Hepatocyte (in vitro differentiated cells): Measurements from ENCODE around the gene VWF. TPM values are rescaled to one million over a fixed set of nuclear protein-coding genes. Genes with fewer than 3 reads are reported as not detected.

Source experiments
- DNase-seq: peaks from one replicate; pipeline ENCODE4 v3.0.0-alpha.2; 2016; ENCODE audit warnings: low spot score
- H2AFZ ChIP-seq: fragments of 200-600 bp; sonication (generic); 2 replicates; pipeline ENCODE4 v1.6.0; 2016; ENCODE audit warnings: antibody characterized with exemption, mild to moderate bottlenecking
- H3K27ac ChIP-seq: fragments of 200-600 bp; sonication (generic); 2 replicates; pipeline ENCODE4 v1.5.1; 2016; ENCODE audit warnings: mild to moderate bottlenecking
- H3K27me3 ChIP-seq: fragments of 200-600 bp; sonication (generic); 2 replicates; pipeline ENCODE4 v1.6.1; 2016
- H3K36me3 ChIP-seq: fragments of 200-600 bp; sonication (generic); replicated peaks from 2 replicates; pipeline ENCODE4 v1.5.1; 2016; ENCODE audit warnings: low read depth; ENCODE audit not compliant: insufficient read depth
- H3K4me1 ChIP-seq: fragments of 200-600 bp; sonication (generic); 2 replicates; pipeline ENCODE4 v1.5.1; 2016; ENCODE audit warnings: mild to moderate bottlenecking, moderate library complexity; ENCODE audit not compliant: insufficient read depth
- H3K4me2 ChIP-seq: fragments of 200-600 bp; sonication (generic); 2 replicates; pipeline ENCODE4 v1.6.0; 2016
- H3K4me3 ChIP-seq: fragments of 200-600 bp; sonication (generic); 2 replicates; pipeline ENCODE4 v1.5.1; 2016; ENCODE audit warnings: mild to moderate bottlenecking
- H3K79me2 ChIP-seq: fragments of 200-600 bp; sonication (generic); 2 replicates; pipeline ENCODE4 v1.6.0; 2017; ENCODE audit warnings: mild to moderate bottlenecking
- H3K9me2 ChIP-seq: fragments of 200-600 bp; sonication (generic); replicated peaks from 2 replicates; pipeline ENCODE4 v1.6.0; 2017; ENCODE audit warnings: mild to moderate bottlenecking; ENCODE audit not compliant: insufficient read depth
- H3K9me3 ChIP-seq: fragments of 200-600 bp; sonication (generic); 2 replicates; pipeline ENCODE4 v1.5.1; 2016; ENCODE audit warnings: low read depth, mild to moderate bottlenecking
- H4K20me1 ChIP-seq: fragments of 200-600 bp; sonication (generic); 2 replicates; pipeline ENCODE4 v1.6.0; 2016; ENCODE audit warnings: mild to moderate bottlenecking; ENCODE audit not compliant: insufficient read depth, poor library complexity, severe bottlenecking
- EZH2 ChIP-seq: fragments of 200-600 bp; sonication (generic); IDR thresholded peaks from 2 replicates; pipeline ENCODE4 v1.6.1; 2016; ENCODE audit warnings: antibody characterized with exemption, mild to moderate bottlenecking, borderline replicate concordance
- EZH2phosphoT487 ChIP-seq: fragments of 200-600 bp; sonication (generic); IDR thresholded peaks from one replicate; pipeline ENCODE4 v1.6.1; 2018; ENCODE audit warnings: antibody characterized with exemption, mild to moderate bottlenecking, low read depth, moderate library complexity; ENCODE audit not compliant: unreplicated experiment, severe bottlenecking
- WGBS: methylation state at CpG from one replicate; pipeline ENCODE4 v1.1.6; 2016; ENCODE audit warnings: low lambda C conversion rate; ENCODE audit errors: missing lambda C conversion rate; 5-methylcytosine and 5-hydroxymethylcytosine counted together
- polyA plus RNA-seq: library from polyadenylated mRNA; unstranded; fragments of >200 nt; fragmentation: Nextera tagmentation; extraction: Ambion mirVana; gene quantifications from 2 replicates; pipeline ENCODE4 v1.2.1, GENCODE V29; 2016
- total RNA-seq: library from RNA; depleted of rRNA; stranded (reverse); fragments of >200 nt; gene quantifications from 2 replicates; pipeline ENCODE4 v1.2.3, GENCODE V29; 2014
- TF ChIP-seq, protein P1 (sequence below): fragments of 200-600 bp; sonication (generic); IDR thresholded peaks from 2 replicates; pipeline ENCODE4 v1.5.1; 2016; ENCODE audit warnings: antibody characterized with exemption, mild to moderate bottlenecking; ENCODE audit not compliant: poor library complexity

VWF gene
- total and polyA plus RNA-seq, 2 experiments from 2014 or later = 0.20 to 0.77 TPM

DNA sequence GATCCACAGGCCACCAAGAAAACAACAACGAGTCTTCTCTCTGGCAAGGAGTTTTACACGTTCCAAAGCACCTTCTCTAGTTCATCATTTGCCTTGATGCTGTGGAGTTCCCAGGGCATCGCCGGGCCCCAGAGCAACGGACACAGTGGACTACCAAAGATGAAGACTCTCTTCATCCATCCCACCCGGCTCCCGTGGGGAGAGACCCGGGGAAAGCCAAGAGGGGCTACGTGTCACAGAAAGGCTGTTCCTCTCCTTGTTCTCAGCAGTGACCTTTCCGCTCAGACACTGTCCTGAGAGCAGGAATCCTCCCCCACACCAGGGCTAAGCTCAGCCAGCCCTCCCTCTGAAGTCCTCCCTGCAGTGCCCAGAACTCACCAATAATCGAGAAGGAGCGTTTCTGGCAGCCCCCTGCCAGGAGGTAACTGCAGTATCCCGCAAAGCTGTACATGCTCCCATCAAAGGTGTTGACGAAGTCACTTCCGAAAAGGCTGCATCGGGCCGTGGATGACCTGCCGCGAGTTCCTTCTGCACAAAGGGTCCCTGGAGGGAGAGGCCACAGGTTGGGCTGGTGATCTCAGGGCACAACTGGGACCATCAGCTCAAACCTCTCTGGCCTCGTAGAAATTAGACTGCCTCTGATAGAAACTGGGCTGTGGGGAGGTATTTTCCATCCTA, 3.5 kb downstream of the VWF start:
- Histone ChIP-seq H3K4me1 (no peaks in the 10 kb centered on the region), H3K4me3 (no peak overlapping the region), H4K20me1 (no peaks in the 10 kb centered on the region), H3K27ac (no peak overlapping the region), H3K27me3 (no peaks in the 10 kb centered on the region), H2AFZ (no peak overlapping the region), H3K79me2 (no peaks in the 10 kb centered on the region), H3K36me3 (no peaks in the 10 kb centered on the region), H3K9me2 (no peaks in the 10 kb centered on the region), H3K9me3 (no peaks in the 10 kb centered on the region), H3K4me2 (no peak overlapping the region)
- no peak for TF ChIP-seq EZH2phosphoT487
- no peak for TF ChIP-seq EZH2
- TF ChIP-seq, protein P1, sequence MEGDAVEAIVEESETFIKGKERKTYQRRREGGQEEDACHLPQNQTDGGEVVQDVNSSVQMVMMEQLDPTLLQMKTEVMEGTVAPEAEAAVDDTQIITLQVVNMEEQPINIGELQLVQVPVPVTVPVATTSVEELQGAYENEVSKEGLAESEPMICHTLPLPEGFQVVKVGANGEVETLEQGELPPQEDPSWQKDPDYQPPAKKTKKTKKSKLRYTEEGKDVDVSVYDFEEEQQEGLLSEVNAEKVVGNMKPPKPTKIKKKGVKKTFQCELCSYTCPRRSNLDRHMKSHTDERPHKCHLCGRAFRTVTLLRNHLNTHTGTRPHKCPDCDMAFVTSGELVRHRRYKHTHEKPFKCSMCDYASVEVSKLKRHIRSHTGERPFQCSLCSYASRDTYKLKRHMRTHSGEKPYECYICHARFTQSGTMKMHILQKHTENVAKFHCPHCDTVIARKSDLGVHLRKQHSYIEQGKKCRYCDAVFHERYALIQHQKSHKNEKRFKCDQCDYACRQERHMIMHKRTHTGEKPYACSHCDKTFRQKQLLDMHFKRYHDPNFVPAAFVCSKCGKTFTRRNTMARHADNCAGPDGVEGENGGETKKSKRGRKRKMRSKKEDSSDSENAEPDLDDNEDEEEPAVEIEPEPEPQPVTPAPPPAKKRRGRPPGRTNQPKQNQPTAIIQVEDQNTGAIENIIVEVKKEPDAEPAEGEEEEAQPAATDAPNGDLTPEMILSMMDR = no peak
- WGBS = 87% methylated on average over 20 of the region's 20 CpGs
- no peak for DNase-seq

DNA sequence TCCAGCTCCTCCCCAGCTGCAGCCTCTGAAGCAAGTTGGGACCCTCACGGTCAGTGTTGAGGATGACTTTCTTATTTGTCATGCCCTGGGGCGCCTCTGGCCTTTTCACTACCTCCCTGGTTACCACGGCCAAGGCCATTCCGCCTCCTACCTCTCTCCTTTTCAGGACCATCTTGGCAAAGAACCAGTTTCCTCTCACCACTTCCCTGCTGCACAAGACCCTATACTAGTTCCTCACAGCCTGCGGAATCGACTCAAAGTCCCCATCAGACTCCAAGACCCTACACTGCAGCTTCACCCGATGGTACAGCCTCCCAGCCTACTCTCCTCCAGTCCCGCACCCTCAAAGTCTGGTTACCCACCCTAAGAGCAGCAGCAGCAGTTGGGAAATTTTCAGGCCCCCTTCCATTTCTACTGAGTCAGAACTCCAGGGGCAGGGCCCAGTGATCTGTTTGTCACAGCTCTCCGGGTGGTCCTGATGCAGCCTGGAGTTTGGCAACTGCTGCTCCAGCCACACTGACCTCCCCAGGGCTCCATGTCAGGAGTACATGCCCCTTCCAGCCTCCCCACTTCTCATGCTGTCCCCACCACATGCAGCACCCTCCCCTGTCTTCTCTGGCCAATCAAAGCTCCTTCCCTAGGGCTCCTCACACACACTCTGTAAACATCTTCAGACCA, 5.4 kb downstream of the VWF start:
- WGBS = 85% methylated on average over 9 of the region's 9 CpGs
- H3K9me2 ChIP-seq = no peaks in the 10 kb centered on the region
- H4K20me1 ChIP-seq = no peaks in the 10 kb centered on the region
- no peaks in the 10 kb centered on the region for H3K27me3 ChIP-seq
- H2AFZ ChIP-seq = no peak overlapping the region
- TF ChIP-seq, protein P1 = no peak
- no peak for TF ChIP-seq EZH2
- no peak for TF ChIP-seq EZH2phosphoT487
- H3K79me2 ChIP-seq = no peaks in the 10 kb centered on the region
- no peak overlapping the region for H3K4me2 ChIP-seq
- no peaks in the 10 kb centered on the region for H3K4me1 ChIP-seq
- no peaks in the 10 kb centered on the region for H3K9me3 ChIP-seq
- no peak for DNase-seq
- no peak overlapping the region for H3K4me3 ChIP-seq
- H3K27ac ChIP-seq = no peak overlapping the region
- no peaks in the 10 kb centered on the region for H3K36me3 ChIP-seq

DNA sequence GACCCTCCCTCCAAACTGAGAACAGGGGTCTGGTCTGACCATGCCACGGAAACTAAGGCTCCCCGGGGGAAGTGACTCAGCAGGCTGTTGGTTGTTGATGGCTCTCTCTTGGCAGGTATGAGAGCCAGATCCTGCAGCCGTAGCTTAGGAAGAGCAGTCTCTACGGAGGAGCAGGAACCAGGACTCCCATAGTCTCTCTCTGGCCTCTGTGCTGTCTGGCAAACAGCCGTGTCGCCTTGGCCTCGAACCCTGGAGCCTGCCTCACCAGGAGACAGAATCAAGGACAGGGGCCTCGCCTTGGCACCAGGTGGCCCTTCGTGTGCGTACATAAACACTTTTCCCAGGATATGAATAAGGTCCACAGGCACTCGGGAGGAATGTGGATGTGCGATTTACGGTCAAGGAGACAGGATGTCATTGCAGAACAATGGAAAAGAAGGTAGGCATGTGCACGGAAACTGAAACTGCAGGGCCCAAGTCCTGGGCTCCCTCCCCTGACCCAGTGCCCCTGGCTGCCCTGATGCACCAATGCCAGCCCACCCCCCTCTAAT, 7.9 kb downstream of the VWF start:
- Histone ChIP-seq H3K9me2 (no peaks in the 10 kb centered on the region), H3K36me3 (no peaks in the 10 kb centered on the region), H4K20me1 (no peaks in the 10 kb centered on the region), H3K4me2 (no peak overlapping the region), H3K4me1 (no peaks in the 10 kb centered on the region), H3K79me2 (no peaks in the 10 kb centered on the region), H3K27ac (no peak overlapping the region), H3K9me3 (no peaks in the 10 kb centered on the region), H3K4me3 (no peak overlapping the region), H2AFZ (no peak overlapping the region), H3K27me3 (no peaks in the 10 kb centered on the region)
- TF ChIP-seq EZH2 (no peak), EZH2phosphoT487 (no peak)
- TF ChIP-seq, protein P1 = no peak
- 80% methylated on average over 14 of the region's 14 CpGs for WGBS
- DNase-seq = no peak
